Mucosa of gallbladder (tissue), 1 donor: Measurements from ENCODE around the gene SLC49A3. TPM values are rescaled to one million over a fixed set of nuclear protein-coding genes. Genes with fewer than 3 reads are reported as not detected.
A peak's percentile ranks its signal among the peaks of the same experiment; 100 is the strongest.
"Not testable (repeated sequence)": the region's sequence is repeated elsewhere in the genome, so short reads cannot be mapped to it uniquely, and the experiment has no call there.

Experiments used
- DNase-seq: peaks from one replicate; pipeline ENCODE4 v3.0.0-alpha.2; 2020; ENCODE audit warnings: low spot score
- total RNA-seq: library from RNA; stranded (reverse); gene quantifications from one replicate; pipeline ENCODE4 v1.2.1, GENCODE V29; 2021
- donor health status: DM: no; HTN: no; CAD: no.

Gene SLC49A3
- total RNA-seq, 1 donor from 2014 or later, result 13.9 TPM

DNA sequence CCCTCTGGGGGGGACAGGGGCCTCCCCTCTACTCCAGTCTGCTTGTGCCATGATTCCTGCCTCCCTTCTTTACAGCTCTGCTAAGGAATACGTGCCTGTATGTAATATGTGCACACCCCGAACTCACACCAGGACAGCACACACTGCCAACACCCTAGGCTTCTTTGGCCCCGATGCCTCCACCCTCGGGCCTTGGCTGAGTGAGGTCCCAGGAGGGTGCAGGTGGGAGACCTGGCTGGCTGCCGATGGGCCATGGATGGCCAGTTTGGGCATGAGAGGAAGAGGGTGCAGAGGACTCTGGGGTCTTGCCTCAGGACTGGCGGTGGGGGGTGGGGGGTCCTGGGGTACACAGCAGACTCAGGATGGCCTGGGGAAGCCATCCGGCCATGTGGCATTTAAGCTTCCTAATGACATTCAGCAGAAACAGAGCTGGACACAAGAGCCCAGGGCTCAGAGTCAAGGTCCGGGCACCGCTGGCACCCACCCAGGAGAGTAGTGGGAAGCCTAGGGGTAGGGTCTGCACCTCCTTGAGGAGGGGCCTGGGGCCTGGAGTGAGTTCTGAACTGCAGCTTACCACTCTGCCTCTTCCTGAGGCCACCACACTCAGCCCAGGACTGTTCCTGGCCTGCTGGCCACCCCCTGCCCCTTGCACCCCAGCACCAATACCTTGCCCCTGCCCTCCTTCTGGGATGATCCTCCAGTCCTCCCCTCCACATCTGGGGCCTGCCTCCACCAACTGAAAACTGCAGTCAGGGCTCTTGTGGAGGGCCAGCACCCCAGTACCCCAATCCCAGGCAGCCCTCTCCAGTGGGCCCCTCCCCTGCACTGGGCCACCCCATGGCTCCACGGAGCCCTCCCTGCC, 14.6 kb upstream of the SLC49A3 start:
- DNase-seq, result no peak

DNA sequence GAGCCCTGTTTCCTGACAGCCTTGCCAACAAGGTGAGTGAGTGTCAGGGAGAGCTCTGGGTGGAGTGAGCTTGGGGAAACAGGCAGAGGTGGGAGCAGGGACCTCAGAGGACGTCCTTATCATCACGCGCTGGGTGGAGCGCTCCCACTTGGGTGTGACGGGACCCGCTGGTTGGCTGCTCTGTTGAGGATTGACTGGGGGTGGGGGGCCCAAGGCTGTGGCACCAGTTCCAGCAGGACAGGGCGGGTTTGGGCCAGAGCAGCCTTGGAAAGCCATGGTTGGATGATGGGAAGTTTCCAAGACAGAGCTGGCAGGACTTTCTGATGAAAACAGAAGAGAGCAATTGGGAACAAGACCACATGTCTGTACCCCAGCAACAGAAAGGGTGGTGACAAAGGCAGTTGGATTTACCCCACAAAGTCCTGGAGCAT, 13.7 kb upstream of the SLC49A3 start:
- DNase-seq, result no peak

DNA sequence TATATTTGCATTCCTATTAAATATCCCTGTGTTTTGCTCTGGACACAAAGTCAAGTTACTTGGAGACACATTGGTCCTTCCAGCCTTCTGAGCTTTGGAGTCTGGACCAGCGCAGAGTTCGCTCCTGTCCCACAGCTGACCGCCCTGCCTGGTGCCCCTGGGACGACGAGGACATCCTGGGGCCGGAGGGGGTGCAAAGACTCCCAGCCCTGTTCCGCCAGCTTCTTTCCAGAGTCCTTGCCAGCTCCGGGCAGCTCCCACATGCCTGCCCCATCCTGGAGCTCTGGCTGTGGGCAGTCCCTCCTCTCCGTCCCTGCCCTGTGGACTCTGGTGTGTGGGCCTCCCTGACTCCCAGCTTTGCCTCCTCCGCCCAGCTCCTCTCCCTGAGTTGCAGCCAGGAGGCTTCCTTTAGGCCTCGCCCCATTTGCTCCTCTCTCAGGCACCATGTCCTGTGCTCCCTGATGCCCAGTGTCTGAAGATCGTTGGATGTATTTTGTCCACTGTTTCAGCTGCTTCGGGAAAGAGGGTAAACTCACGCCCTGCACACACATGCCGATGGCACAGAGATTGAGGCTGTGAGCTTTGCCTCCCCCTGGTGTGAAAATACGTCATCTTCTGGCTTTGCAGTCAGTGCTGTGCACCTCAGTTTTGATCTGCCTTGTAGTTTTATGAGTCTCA, 11.8 kb upstream of the SLC49A3 start:
- DNase-seq, result no peak

DNA sequence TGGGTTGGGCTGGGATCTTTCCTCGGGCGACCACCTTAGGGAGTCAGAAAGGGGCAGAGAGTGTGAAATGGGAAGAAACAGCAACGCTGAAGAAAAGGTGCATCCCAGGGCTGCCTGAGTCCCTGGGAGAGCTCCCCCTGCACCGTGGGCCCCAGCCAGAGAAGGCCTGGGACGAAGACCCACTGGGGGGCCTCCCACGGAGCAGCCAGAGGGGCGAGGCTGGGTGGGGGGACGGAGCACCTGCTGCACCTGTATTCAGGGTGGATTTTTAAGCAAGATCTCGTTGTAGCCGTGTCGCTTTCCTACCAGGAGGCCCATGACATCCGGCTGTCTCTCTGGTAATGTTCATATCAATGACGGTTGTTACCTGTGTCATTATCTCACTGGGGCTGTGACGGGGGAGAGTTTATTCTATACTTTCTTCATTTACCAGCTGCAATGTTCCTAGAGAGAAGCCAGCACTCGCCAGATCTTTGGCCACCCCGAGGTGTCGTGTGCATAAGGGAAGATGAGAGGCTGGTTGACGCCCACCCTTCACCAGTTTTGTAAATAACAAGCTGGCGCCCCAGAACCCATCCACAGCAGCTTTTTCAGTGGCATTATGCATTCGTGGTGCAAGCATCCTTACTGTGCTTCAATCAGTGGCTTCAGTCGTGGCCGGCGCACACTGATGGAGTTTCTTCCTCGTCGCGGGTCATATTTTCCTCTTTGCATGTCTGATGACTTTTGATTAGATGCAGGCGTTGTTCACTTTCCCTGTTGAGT, 11.0 kb upstream of the SLC49A3 start:
- no peak for DNase-seq

DNA sequence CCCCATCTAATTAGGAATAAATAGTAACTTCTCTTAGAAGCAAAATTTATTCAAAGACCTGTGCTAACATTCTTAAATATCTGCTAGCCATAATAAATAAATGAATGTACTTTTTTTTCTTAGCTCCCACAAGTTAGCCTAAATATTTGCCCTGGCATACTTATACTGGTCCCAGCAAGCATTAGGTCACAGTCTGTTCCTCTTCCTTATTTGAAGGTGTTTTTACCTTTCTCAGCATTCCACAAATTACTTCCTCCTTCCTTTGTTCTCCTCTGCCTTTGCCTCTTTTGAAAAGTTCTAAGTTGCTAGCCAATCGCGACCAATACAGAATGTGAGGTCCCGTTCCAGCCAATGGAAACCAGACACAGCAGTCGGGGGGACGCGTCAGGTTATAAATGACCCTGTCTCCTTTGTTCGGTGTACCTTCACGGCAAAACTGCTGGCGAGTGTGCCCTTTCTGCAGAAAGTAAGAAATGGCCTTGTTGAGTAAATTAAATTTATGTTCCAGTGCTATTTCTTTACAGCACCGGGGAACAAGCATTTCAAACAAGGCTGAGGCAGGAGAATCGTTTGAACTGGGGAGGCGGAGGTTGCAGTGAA, 5.5 kb upstream of the SLC49A3 start:
- not testable (repeated sequence) for DNase-seq

DNA sequence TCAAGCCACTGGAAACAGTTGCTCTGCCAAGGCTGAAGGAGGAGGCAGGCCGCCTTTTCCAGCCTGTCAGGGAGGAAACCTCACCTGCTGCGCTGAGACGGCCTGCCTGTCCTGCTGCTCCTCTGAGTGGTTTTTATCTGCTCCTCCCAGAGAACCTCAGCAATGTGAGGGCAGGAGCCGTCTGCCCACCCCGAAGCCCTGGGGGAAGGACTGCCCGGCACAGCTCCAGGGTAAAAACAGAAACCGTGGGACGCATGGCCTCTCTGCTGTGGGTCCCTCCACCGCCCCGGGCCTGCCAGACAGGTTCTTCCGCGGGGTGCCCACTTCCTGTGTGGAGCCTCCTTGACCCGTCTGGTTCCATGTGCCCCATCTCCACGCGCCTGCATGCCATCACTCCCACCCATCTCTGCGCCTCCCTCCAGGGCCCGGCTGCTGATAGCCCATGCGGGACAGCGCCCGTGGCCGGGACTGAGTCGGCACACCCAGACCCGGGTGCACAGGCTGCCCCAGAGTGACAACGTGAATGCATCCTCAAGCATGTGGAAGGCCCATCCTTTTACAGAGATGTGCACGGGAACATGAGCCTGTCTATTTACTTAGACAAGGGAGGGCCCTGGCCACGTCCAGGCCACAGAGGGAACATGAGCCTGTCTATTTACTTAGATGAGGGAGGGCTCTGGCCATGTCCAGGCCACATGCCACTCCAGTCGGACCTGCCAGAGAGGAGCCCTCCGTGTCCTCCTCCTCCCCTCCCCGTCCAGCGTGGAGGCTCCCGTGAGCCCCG, 4.0 kb upstream of the SLC49A3 start:
- DNase-seq, result no peak

DNA sequence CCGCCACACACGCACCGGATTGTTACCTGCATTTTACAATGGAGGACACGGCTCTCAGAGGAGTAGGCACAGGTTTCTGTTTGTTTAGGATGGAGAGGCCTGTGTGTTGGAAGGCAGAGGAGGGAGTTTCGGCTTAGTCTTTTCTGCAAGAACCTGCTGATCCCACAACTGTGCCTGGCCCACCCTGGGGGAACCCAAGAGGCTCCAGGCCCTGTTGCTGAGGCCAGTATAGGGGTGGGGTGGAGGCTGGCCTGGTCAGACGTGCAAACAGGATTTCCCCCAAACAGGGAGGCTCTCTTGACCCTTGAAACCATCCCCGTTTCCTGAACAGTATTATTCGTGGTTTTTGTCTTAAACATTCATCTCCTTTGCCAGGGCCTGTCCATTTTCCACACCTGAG, 772 bp upstream of the SLC49A3 start:
- no peak for DNase-seq

DNA sequence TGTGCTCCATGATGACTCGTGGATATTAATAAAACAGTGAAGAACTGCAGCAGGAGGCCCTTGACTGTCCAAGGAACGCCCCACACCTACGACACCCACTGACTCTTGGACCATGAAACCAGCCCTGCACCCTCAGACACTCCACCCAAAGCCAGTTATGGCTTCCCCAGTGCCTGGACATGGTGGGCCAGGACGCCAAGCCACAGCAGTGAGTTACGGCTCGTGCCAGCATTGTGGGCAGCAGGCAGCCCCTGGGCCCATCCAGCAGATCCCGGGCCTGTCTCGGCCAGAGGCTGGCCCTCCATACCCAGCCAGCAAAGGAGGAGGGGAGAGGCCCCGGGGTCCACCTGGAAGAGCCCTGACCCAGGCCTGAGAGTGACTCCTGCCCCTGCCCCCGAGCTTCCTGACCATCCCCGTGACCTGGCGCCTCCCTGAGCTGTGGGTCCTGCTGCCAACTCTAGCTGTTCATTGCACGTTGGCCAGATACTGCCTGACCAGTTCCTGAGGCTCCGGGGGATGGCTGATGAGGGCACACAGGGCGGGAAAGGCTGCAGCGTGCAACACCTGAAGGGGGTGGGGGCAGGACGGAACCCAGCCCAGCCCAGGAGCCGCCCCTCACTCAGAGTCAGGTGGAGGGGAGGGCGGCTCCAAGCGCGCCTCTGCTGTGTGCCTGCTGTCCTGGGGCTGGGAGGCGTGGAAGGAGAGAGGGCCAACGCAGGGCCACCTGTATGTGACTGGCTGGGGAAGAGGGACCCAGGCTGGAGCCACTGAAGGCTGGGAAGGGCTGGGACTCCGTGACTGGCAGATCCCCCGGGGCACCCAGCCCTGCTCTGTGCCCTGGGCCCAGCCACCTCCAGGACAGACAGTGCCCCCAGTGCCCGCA, 739 bp downstream of the SLC49A3 start:
- no peak for DNase-seq

DNA sequence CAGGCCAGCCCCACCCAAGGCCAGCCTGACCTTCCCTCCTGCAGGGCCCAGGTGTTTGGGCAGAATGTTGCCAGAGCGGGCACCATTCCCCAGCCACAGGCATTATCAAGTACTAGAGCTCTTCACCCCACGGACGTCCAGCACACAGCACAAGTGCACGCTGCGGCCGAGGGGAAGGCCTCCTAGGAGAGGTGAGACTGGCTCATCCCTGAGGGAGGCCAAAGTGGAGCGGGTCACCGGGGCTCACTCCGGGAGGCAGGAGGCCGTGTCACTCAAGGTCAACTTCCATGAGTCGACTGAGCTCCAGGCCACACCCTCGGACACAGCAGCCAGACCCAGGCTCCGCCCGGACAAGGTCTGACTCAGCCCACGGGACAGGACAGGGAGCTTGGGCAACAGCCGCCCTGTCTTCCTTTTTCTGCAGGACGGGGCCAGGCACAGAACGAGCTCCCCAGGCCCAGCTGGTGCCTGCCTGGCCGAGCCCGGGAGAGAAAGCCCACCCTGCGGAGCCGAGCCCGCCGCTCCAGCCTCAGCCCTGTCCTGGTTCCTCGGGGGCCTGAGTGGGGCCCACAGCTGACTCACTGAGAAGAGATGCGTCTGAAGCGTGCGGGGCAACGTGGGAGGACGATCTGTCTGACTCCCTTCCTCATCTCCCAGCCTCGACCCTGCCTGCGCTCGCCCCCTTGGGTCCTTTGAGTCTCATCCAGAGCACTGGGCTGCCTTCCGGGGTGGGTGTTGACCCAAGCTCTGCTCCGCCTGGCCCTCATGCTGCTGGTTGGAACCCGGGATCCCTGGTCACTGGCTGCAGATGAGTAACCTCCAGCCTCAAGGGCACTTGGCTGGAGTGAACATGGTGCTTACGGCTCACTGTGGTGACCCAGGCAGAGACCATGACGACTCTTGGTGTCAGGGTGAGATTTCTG, 1.6 kb downstream of the SLC49A3 start:
- peak; percentile 79 for DNase-seq

DNA sequence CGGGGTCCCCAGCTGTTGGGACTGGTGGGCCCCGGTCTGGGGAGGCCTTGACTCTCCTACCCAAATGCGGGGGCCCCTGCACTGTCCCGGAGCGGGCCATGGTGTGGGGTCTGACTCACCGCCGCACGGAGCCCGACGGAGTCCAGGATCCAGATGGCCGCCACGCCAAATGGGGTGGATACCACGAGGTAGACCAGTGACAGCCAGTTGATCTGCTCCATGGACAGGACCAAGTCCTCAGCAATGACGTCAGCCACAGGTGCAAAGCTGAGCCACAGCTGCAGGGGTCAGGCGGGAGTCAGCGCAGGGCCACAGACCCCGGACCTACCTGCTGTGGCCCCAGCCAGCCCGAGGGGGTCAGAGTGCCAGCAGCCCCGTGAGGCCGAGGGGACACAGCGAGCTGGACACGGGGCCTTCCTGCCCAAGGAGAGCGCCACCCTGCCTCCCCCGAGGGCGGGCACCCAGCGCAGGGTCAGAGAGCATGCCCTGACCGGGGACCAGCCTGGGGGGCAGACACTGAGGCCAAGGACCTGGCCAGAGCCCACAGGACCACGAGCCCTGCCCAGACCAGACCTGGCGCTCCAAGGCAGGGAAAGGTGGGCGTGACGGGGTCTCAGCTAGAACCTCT, 2.4 kb downstream of the SLC49A3 start:
- no peak for DNase-seq

DNA sequence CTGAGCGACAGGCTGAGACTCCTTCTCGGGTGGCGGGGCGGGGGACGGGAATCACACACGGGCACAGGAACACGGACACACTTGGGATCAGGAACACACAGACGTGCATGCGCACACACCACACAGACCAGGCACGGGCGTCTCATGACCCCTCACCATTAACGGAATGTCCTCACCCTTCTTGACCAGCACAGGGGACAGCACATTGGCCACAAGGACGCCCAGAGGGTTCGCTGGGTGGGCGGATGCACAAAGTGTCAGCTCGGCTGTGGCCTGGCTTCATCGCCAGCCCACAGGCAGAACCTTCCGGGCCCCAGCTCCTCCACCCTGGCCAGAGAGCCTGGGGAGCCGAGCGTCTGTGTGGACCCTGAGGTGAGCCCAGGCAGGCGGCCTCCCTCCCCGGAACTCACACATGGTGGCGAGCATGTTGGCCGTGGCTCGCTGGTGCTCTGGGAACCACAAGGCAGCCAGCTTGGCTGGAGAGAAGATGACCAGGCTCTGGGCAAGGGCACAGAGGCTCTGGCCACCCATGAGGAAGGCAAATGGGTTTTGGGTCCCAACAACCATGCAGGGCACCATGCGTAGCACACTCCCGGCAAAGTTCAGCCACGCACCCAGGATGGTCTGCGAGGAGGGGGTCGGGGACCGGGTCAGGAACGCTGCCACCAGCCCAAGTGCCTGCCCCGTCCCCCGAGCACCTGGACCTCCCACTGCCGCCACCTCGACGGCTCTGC, 3.1 kb downstream of the SLC49A3 start:
- no peak for DNase-seq

DNA sequence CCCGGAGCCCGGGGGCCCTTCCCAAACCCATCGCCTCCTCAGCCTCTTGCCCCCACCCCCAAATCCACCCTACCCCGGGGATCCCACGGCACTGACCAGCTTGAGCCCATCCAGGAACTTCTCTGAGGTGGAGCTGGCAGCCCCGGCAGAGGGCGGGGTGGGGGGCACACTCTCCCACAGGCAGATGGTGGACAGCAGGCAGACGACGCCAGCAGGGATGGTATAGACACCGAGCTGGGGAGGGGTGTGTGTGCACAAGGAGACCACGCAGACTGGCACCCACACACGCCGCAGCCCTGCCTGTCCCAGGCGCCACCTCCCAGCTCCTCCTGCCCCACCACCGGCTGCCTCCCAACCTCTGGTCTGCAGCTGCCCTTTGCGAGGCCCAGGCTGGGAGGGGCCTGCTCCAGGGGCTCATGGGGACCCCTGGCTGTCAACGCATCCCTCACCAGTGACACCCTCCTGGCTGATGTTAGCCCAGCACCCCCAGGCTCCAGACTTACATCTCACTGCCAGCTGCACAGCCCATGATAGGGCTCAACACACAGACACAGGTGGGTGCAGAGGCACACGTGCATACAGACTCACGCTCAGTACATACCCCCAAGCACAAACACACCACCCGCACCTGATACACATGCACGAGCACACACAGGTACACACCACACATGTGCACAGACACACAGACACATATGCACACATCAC, 4.2 kb downstream of the SLC49A3 start:
- no peak for DNase-seq

DNA sequence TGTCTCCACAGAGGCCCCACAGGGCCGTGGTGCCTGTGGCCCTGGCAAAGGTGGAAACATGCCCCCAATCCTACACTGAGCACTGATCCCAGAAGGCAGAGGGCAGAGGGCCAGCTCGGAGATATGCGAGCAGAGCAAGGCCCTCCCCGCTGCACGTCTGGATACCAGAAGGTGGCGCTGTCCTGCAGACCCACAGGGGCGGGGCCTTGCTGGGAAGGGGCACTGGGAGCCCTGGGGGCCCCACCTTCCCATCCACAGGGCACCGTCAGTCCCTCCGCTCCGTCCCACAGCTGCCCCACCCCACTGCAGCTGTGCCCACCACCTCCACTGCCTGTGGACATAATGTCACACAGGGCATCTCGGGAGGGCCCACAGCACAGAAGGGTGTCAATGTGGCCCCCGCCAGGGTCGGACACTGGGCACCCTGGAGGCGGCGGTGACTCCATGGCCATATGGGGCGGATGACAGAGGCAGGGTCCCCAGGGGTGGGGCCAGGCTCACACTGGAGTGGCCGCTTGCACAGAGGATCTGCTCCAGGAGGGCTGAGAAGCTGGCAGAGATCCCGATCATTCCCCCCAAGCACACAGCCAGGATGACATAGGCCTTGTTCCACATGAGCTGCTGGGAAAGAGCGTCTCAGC, 4.8 kb downstream of the SLC49A3 start:
- no peak for DNase-seq

DNA sequence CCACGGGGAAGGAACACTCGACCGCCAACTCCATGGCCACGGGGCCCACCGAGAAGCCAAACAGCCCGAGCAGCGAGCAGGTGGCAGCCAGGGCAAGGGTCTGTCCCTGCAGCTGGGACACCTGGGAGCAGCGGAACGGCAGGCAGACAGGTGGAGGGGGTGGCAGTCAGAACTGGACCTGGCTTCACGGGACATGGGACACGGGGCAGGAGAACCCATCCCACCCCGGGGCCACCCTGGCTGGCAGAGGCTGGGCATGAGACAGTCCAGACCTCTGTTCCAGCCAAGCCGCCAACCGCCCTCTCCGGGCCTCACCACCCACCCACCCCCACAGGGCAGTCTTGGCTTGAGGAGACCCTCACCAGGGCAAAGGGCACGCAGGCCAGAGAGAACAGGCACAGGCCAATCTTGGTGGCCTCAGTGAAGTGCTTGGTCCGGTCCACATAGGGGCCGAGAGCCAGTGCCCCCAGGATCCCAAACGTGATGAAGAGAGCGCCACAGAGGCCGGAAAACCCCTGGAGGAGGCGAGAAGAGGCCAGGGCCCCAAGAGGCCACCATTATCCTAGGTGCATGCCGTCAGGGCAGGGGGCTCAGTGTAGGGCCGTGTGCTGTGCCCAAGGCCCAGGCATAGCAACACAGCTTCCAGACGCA, 5.6 kb downstream of the SLC49A3 start:
- no peak for DNase-seq

DNA sequence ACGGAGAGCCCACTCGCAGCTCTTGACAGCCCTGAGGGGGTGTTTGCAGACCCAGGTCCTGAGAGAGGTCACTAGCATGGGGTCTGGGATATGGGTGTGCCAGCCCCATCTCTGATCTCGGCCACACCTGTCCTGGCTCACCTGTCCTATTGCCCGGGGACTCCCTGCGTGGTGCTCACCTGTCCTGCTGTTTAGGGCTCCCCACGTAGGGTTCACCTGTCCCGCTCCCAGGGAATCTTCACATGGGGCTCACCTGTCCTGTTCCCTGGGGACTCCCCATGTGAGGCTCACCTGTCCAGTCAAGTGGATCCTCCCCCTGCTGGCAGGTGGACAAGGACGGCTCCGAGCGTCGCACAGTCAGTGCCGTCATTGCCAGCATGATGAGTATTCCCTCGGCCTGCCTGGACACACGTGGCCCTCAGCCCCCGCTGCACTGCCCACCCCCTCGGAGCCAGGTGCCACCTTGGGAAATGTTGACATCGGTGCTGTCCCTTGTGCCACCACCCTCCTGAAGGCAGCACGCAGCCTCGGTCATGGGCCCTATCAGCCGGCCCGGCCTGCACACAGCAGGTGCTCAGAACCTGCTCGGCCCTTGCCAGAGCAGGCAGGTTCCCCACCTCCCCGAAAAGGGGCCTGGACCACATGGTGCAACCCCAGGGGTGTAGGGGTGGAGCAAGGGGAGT, 6.3 kb downstream of the SLC49A3 start:
- no peak for DNase-seq
